ENCODE measurements around the gene MARK3. TPM values are rescaled to one million over a fixed set of nuclear protein-coding genes. Genes with fewer than 3 reads are reported as not detected.

MARK3 gene
- total RNA-seq, 4 donors from 2014 or later, result 109 to 143 (median 125) TPM

- DNase-seq (ENCODE audit: low spot score in 2 of 2), result no peak
- no peaks in the 10 kb centered on the region for H3K36me3 ChIP-seq
- H3K9me3 ChIP-seq, result no peaks in the 10 kb centered on the region
- 42 to 53% methylated on average over 27 to 29 of the region's 30 CpGs for WGBS, 2 donors
- H3K4me3 ChIP-seq, result no peak overlapping the region
- peaks cover 9 to 88% (median 50%) of the 10 kb centered on the region in 4 donors for H3K4me1 ChIP-seq
- TF ChIP-seq EP300 (IDR thresholded peaks at IDR 0.05) (peak in 1 of 2 donors; percentile 41), POLR2A (IDR thresholded peaks at IDR 0.05) (no peak), CTCF (IDR thresholded peaks at IDR 0.05) (peak in 4 of 5 experiments; percentile 25 to 50 (median 40))
- peak overlapping the region; percentile 80 to 91 (median 86) for H3K27ac ChIP-seq
- H3K27me3 ChIP-seq, result no peaks in the 10 kb centered on the region
Observed at GRCh38 chr14:103549361-103550311, 164.4 kb downstream of the MARK3 start.

GRCh38 chr14:103550451-103551337 lies 165.5 kb downstream of the MARK3 start:
- no peak for DNase-seq (ENCODE audit: low spot score in 2 of 2)
- Histone ChIP-seq H3K27me3 (no peaks in the 10 kb centered on the region), H3K4me1 (peaks cover 9 to 80% (median 45%) of the 10 kb centered on the region in 4 donors), H3K4me3 (peak overlapping the region in 1 of 4 donors; percentile 18), H3K36me3 (no peaks in the 10 kb centered on the region), H3K27ac (peak overlapping the region; percentile 80 to 91 (median 86)), H3K9me3 (no peaks in the 10 kb centered on the region)
- 45 to 55% methylated on average over 8 to 15 of the region's 22 CpGs for WGBS, 2 donors
- TF ChIP-seq CTCF (IDR thresholded peaks at IDR 0.05) (no peak), EP300 (IDR thresholded peaks at IDR 0.05) (no peak), POLR2A (IDR thresholded peaks at IDR 0.05) (no peak)

GRCh38 chr14:103551338-103551762 lies 166.1 kb downstream of the MARK3 start:
- H3K9me3 ChIP-seq, result no peaks in the 10 kb centered on the region
- H3K4me3 ChIP-seq, result peak overlapping the region in 1 of 4 donors; percentile 18
- no peaks in the 10 kb centered on the region for H3K27me3 ChIP-seq
- DNase-seq (ENCODE audit: low spot score in 2 of 2), result no peak
- WGBS, 2 donors, result 53 to 68% methylated on average over 15 to 17 of the region's 17 CpGs
- peaks cover 9 to 78% (median 43%) of the 10 kb centered on the region in 4 donors for H3K4me1 ChIP-seq
- peak overlapping the region; percentile 80 to 91 (median 86) for H3K27ac ChIP-seq
- no peaks in the 10 kb centered on the region for H3K36me3 ChIP-seq
- no peak for TF ChIP-seq EP300 (IDR thresholded peaks at IDR 0.05)
- no peak for TF ChIP-seq CTCF (IDR thresholded peaks at IDR 0.05)
- peak in 1 of 2 donors; percentile 24 for TF ChIP-seq POLR2A (IDR thresholded peaks at IDR 0.05)

GRCh38 chr14:103552011-103552845 lies 167.0 kb downstream of the MARK3 start:
- no peaks in the 10 kb centered on the region for H3K36me3 ChIP-seq
- H3K27me3 ChIP-seq, result no peaks in the 10 kb centered on the region
- 75 to 76% methylated on average over 14 to 18 of the region's 18 CpGs for WGBS, 2 donors
- H3K4me3 ChIP-seq, result peak overlapping the region in 1 of 4 donors; percentile 18
- DNase-seq (ENCODE audit: low spot score in 2 of 2), result no peak
- no peaks in the 10 kb centered on the region for H3K9me3 ChIP-seq
- H3K27ac ChIP-seq, result peak overlapping the region; percentile 80 to 91 (median 86)
- peaks cover 9 to 78% (median 43%) of the 10 kb centered on the region in 4 donors for H3K4me1 ChIP-seq
- TF ChIP-seq CTCF (IDR thresholded peaks at IDR 0.05) (no peak), EP300 (IDR thresholded peaks at IDR 0.05) (peak in 1 of 2 donors; percentile 14)
